Measurements from ENCODE around the gene GTPBP4. TPM values are rescaled to one million over a fixed set of nuclear protein-coding genes. Genes with fewer than 3 reads are reported as not detected.

The GTPBP4 gene
- total and polyA plus RNA-seq, 9 of the 15 experiments (the other 6 are each of a cell fraction or from before 2014, with no cell fraction given): 79.0 to 155 (median 128) TPM

DNA sequence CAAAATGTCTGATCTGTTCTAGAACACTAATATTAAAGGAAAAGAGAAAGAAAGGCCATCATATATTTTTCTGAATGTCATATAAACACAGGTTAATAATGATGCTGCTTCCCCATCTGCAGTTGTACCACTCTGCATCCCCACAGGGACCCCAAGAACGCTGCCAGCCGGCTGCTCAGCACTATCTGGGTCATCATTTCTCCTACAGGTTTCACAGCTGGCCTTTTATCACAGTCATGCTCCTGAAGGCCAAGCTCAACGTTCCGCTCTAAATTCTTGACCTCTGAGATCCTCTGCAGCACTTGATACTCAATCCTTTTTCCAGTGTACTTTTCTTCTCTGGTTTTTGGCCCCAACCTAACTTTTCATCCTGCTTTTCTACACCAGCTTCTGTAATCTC is 55.9 kb downstream of the GTPBP4 start:
- H4K20me1 ChIP-seq (replicated peaks; ENCODE audit: control insufficient read depth, insufficient read depth, low read length): peaks cover 35% of the 10 kb centered on the region
- no peak overlapping the region for H2AFZ ChIP-seq (ENCODE audit: low read depth, low read length)
- H3K27ac ChIP-seq (ENCODE audit: extremely low read depth, low read depth, low read length): no peak overlapping the region
- 56% methylated on average over 4 of the region's 4 CpGs for WGBS (ENCODE audit: insufficient coverage, low coverage, missing lambda C conversion rate)
- in situ Hi-C loops (cut with MboI) (no loop called here), intact Hi-C loops (cut with micrococcal nuclease) (no loop called here)
- H3K27me3 ChIP-seq (ENCODE audit: control insufficient read depth in 2 of 2, insufficient read depth in 2 of 2, low read length in 2 of 2): no peaks in the 10 kb centered on the region
- ATAC-seq (no peak), FAIRE-seq (no peak), DNase-seq (ENCODE audit: extremely low read depth in 1 of 4, low spot score in 3 of 4) (no peak)
- BruUV-seq (replicated peaks): no TSS peak
- H3K79me2 ChIP-seq (ENCODE audit: control insufficient read depth, insufficient read depth, low read length): peaks cover 49% of the 10 kb centered on the region
- CTCF ChIA-PET (ENCODE audit: low intra/inter-chr PET ratio): no interaction called here
- peaks cover 19 to 22% of the 10 kb centered on the region in 2 experiments for H3K4me1 ChIP-seq (replicated peaks in 1 of 2; ENCODE audit: control insufficient read depth in 2 of 2, insufficient read depth in 2 of 2, low read length in 2 of 2)
- no peak for TF ChIP-seq HEY1 (CRISPR knock-in tag; IDR thresholded peaks at IDR 0.05; ENCODE audit: borderline replicate concordance)
- TF ChIP-seq ZNF551 (CRISPR knock-in tag; IDR thresholded peaks at IDR 0.05): no peak
- no peak for TF ChIP-seq SMAD4 (CRISPR knock-in tag; conservative IDR thresholded peaks at IDR 0.05)
- TF ChIP-seq PRMT5 (CRISPR knock-in tag; IDR thresholded peaks at IDR 0.05): no peak
- TF ChIP-seq, protein P1, sequence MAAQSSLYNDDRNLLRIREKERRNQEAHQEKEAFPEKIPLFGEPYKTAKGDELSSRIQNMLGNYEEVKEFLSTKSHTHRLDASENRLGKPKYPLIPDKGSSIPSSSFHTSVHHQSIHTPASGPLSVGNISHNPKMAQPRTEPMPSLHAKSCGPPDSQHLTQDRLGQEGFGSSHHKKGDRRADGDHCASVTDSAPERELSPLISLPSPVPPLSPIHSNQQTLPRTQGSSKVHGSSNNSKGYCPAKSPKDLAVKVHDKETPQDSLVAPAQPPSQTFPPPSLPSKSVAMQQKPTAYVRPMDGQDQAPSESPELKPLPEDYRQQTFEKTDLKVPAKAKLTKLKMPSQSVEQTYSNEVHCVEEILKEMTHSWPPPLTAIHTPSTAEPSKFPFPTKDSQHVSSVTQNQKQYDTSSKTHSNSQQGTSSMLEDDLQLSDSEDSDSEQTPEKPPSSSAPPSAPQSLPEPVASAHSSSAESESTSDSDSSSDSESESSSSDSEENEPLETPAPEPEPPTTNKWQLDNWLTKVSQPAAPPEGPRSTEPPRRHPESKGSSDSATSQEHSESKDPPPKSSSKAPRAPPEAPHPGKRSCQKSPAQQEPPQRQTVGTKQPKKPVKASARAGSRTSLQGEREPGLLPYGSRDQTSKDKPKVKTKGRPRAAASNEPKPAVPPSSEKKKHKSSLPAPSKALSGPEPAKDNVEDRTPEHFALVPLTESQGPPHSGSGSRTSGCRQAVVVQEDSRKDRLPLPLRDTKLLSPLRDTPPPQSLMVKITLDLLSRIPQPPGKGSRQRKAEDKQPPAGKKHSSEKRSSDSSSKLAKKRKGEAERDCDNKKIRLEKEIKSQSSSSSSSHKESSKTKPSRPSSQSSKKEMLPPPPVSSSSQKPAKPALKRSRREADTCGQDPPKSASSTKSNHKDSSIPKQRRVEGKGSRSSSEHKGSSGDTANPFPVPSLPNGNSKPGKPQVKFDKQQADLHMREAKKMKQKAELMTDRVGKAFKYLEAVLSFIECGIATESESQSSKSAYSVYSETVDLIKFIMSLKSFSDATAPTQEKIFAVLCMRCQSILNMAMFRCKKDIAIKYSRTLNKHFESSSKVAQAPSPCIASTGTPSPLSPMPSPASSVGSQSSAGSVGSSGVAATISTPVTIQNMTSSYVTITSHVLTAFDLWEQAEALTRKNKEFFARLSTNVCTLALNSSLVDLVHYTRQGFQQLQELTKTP (IDR thresholded peaks at IDR 0.05; ENCODE audit: low read depth in 1 of 2, partially characterized antibody in 2 of 2): no peak
- TF ChIP-seq, protein P2, sequence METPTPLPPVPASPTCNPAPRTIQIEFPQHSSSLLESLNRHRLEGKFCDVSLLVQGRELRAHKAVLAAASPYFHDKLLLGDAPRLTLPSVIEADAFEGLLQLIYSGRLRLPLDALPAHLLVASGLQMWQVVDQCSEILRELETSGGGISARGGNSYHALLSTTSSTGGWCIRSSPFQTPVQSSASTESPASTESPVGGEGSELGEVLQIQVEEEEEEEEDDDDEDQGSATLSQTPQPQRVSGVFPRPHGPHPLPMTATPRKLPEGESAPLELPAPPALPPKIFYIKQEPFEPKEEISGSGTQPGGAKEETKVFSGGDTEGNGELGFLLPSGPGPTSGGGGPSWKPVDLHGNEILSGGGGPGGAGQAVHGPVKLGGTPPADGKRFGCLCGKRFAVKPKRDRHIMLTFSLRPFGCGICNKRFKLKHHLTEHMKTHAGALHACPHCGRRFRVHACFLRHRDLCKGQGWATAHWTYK (CRISPR knock-in tag; IDR thresholded peaks at IDR 0.05): no peak
- H3K9me3 ChIP-seq (replicated peaks; ENCODE audit: control insufficient read depth, insufficient read depth, low read depth, low read length): no peaks in the 10 kb centered on the region
- H3K36me3 ChIP-seq (ENCODE audit: control insufficient read depth, insufficient read depth, low read length): peaks cover 79% of the 10 kb centered on the region
- H3K4me3 ChIP-seq: no peak overlapping the region
- no peak overlapping the region for H3K4me2 ChIP-seq (ENCODE audit: insufficient read depth, low read length)
- no peak overlapping the region for H3K9ac ChIP-seq (ENCODE audit: insufficient read depth in 1 of 2, low read depth in 2 of 2, low read length in 2 of 2)
- POLR2A ChIA-PET: interaction anchor here (0.5 to 2.5 kb wide), 4 partner anchors 8 to 24 kb away, joined by 3 to 12 read pairs (median 3); no protein-coding TSS in a partner anchor
- peaks cover 13% of the 10 kb centered on the region for H3K9me1 ChIP-seq (ENCODE audit: control insufficient read depth, insufficient read depth, low read length)

Measured in K562 (cell line).